Upper lobe of left lung (tissue), 6 donors: Measurements from ENCODE around the gene CXCL17. TPM values are rescaled to one million over a fixed set of nuclear protein-coding genes. Genes with fewer than 3 reads are reported as not detected.
A peak's percentile ranks its signal among the peaks of the same experiment; 100 is the strongest.

Experiments
- ATAC-seq, 2 donors: fragments of 200-7000 bp; cut with Tn5 transposase; one replicate each; pipeline ENCODE4 v1.9.1; 2022; ENCODE audit warnings: mild to moderate bottlenecking in 2 of 2, moderate library complexity in 2 of 2; ENCODE audit not compliant: low FRiP score in 2 of 2
- DNase-seq, 2 donors: peaks; one replicate each; pipeline ENCODE4 v3.0.0-alpha.2; 2019 to 2020
- H3K27ac ChIP-seq, 4 donors: fragments of 200-600 bp; sonication (generic); one replicate each; pipeline ENCODE4 v1.5.1; 2016 to 2019
- H3K27me3 ChIP-seq, 4 donors: fragments of 200-600 bp; sonication (generic); one replicate each; pipeline ENCODE4 v1.5.1; 2017 to 2019
- H3K36me3 ChIP-seq, 4 donors: fragments of 200-600 bp; sonication (generic); one replicate each; pipeline ENCODE4 v1.5.1; 2016 to 2019
- H3K4me1 ChIP-seq, 4 donors: fragments of 200-600 bp; sonication (generic); one replicate each; pipeline ENCODE4 v1.5.1; 2018 to 2019
- H3K4me3 ChIP-seq, 4 donors: fragments of 200-600 bp; sonication (generic); one replicate each; pipeline ENCODE4 v1.5.1; 2017 to 2019; ENCODE audit warnings: mild to moderate bottlenecking in 2 of 4, moderate library complexity in 1 of 4
- H3K9me3 ChIP-seq, 4 donors: fragments of 200-600 bp; sonication (generic); one replicate each; pipeline ENCODE4 v1.5.1; 2018 to 2019
- CTCF ChIP-seq, 6 experiments: fragments of 450-650 bp in 4 of 6; fragments of 200-600 bp in 2 of 6; sonication (generic) in 2 of 6; IDR thresholded peaks; one replicate each; pipeline ENCODE4 v1.5.1; 2016 to 2019; ENCODE audit warnings: antibody characterized with exemption in 6 of 6
- EP300 ChIP-seq, 4 donors: sonication (generic); formaldehyde crosslinking; IDR thresholded peaks; one replicate each; pipeline ENCODE4 v1.5.1; 2017; ENCODE audit warnings: antibody characterized with exemption in 4 of 4, control low read depth in 2 of 4
- POLR2A ChIP-seq, 4 donors: fragments of 450-650 bp; IDR thresholded peaks; one replicate each; pipeline ENCODE4 v1.5.1; 2016 to 2017; ENCODE audit warnings: antibody characterized with exemption in 4 of 4, mild to moderate bottlenecking in 2 of 4
- POLR2AphosphoS5 ChIP-seq, 2 donors: sonication (generic); formaldehyde crosslinking; IDR thresholded peaks; one replicate each; pipeline ENCODE4 v1.5.1; 2017; ENCODE audit warnings: antibody characterized with exemption in 2 of 2
- WGBS, 2 donors: methylation state at CpG; one replicate each; pipeline ENCODE4 v1.1.5; 2017 to 2018; 5-methylcytosine and 5-hydroxymethylcytosine counted together
- total RNA-seq, 6 donors: library from RNA; depleted of rRNA in 4 of 6; stranded (reverse); fragments of >200 nt in 4 of 6; gene quantifications; one replicate each; pipeline versions ENCODE4 v1.1.0 to v1.2.1, GENCODE V29; 2016 to 2021
- donor health status: DM: no; HTN: no; CAD: no; lungs with moderate emphysema.
- donor health status: DM: no; HTN: yes; CAD: no; lungs with severe emphysema.

The CXCL17 gene
- total RNA-seq, 6 donors from 2014 or later = 31.4 to 155 (median 92.3) TPM

DNA sequence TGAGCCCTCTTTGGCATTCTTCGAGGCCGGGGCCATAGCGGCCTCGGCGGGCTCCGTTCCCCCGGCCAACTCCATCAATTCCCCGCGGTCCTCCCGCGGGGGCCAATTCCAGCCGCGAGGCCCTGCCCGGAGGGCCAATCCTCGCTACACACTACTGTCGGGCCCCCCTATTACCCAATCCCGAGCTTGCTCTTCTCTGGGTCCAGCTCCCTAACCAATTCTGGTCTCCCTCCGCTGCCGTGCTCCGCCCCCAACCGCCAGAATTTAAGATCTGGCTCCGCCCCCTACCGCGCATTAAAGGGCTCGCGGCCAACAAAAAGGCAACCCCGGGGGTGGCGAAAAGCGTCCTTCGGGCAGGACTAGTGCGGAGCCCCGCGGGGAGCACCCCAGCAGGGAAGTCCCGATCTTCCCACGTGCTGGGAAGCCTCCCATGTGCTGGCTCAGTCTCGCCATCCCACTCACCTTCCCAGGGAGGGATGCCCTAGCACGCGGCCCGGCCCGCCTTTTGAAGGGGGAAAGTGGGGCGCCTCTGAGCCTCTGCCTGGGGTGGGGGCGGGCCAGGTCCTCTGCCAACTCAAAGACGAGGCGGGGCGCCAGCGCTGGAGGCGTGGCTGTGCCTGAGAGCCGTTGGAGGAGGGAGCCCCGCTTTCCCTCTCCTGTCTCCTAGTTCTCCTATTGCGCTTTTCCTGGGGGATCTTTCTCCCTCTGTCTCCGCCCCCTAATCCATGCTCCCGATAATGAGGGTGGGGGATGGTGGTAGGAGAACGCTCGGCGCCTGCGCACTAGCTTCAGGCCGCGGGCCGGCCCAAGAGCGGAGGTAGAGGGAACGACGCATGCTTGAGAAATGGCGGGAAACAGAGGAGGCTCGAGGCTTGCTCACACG lies 19.0 kb downstream of the CXCL17 start:
- WGBS, 2 donors = 6 to 7% methylated on average over 10 to 56 of the region's 65 CpGs
- Histone ChIP-seq H3K4me1 (peaks cover 35 to 45% (median 40%) of the 10 kb centered on the region in 4 donors), H3K4me3 (peak overlapping the region; percentile 52 to 66 (median 60)), H3K36me3 (no peaks in the 10 kb centered on the region), H3K27ac (peak overlapping the region; percentile 70 to 86 (median 70)), H3K27me3 (peaks cover 0 to 5% (median 0%) of the 10 kb centered on the region in 4 donors), H3K9me3 (no peaks in the 10 kb centered on the region)
- ATAC-seq = peak; percentile 94 to 96
- TF ChIP-seq POLR2AphosphoS5 (IDR thresholded peaks at IDR 0.05) (no peak), POLR2A (IDR thresholded peaks at IDR 0.05) (peak in 2 of 4 donors; percentile 23 to 49)
- DNase-seq = peak; percentile 88 to 93

DNA sequence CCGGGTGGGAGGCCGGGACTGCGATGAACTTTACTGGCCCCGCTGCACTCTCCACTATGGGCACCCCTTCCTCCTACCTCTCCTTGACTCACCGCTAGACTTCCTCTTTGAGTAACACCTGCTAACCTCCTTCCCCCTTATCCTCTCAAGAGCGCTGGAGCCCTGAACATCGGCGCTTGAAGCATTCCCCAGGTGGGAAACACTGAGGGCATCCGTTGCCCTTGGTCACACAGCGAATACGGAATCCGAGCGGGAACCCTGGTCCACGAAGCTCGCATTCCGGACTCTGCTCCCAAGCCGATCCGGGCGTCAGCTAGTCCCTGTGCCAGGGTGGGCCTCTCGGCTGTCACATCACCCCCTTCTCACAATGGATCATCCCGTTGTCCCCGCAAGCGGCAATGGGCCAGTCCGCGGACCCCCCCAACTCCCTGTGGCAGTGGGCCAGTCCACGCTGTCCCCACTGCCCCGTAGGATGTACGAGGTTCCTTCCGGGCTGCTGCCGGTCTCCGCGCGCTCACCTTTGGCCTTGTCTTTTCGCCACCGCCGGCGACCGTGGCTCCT lies 19.8 kb downstream of the CXCL17 start:
- ATAC-seq (peak; percentile 54 to 56), DNase-seq (no peak)
- no peaks in the 10 kb centered on the region for H3K9me3 ChIP-seq
- TF ChIP-seq EP300 (IDR thresholded peaks at IDR 0.05) (no peak), POLR2A (IDR thresholded peaks at IDR 0.05) (no peak), CTCF (IDR thresholded peaks at IDR 0.05) (no peak), POLR2AphosphoS5 (IDR thresholded peaks at IDR 0.05) (no peak)
- H3K27ac ChIP-seq = peak overlapping the region; percentile 70 to 86 (median 70)
- peak overlapping the region; percentile 52 to 66 (median 60) for H3K4me3 ChIP-seq
- WGBS, 2 donors = 6 to 8% methylated on average over 9 to 29 of the region's 38 CpGs
- H3K27me3 ChIP-seq = peaks cover 0 to 5% (median 0%) of the 10 kb centered on the region in 4 donors
- H3K4me1 ChIP-seq = peaks cover 35 to 45% (median 40%) of the 10 kb centered on the region in 4 donors
- no peaks in the 10 kb centered on the region for H3K36me3 ChIP-seq

- Histone ChIP-seq H3K9me3 (no peaks in the 10 kb centered on the region), H3K36me3 (no peaks in the 10 kb centered on the region), H3K27me3 (peaks cover 0 to 5% (median 0%) of the 10 kb centered on the region in 4 donors), H3K4me3 (peak overlapping the region in 3 of 4 donors; percentile 52 to 66 (median 61)), H3K27ac (peak overlapping the region; percentile 70 to 86 (median 70)), H3K4me1 (peaks cover 35 to 45% (median 40%) of the 10 kb centered on the region in 4 donors)
- no peak for DNase-seq
- TF ChIP-seq POLR2A (IDR thresholded peaks at IDR 0.05) (no peak), EP300 (IDR thresholded peaks at IDR 0.05) (no peak), POLR2AphosphoS5 (IDR thresholded peaks at IDR 0.05) (no peak), CTCF (IDR thresholded peaks at IDR 0.05) (no peak)
- 62 to 70% methylated on average over 13 to 17 of the region's 17 CpGs for WGBS, 2 donors
- ATAC-seq = no peak
Measured at GRCh38 chr19:42422092-42422900, 20.4 kb downstream of the CXCL17 start.

DNA sequence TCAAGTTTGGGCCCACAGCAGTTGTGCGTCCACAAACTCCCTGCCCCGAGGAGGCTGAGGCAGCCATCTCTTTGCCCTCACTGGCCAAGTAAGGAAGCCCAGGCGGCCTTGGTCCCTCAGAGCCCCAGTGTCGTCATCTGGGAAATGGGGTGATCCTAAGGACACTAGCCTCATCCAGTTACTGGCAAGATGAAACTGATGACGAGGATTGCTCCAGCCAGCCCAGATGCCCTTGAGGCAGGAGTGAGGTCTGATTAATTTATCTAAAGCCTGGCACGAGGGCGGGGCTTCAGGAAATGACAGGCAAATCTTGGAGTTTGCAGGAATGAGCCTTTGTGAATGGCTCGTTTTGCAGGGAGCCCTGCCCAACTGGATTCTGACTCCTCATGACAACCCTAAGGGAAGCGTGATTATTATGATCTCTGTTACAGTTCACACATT lies 21.1 kb downstream of the CXCL17 start:
- H3K4me3 ChIP-seq = no peak overlapping the region
- peaks cover 35 to 45% (median 40%) of the 10 kb centered on the region in 4 donors for H3K4me1 ChIP-seq
- 62 to 72% methylated on average over 9 of the region's 9 CpGs for WGBS, 2 donors
- ATAC-seq (no peak), DNase-seq (no peak)
- no peaks in the 10 kb centered on the region for H3K36me3 ChIP-seq
- TF ChIP-seq CTCF (IDR thresholded peaks at IDR 0.05) (no peak), POLR2AphosphoS5 (IDR thresholded peaks at IDR 0.05) (peak; percentile 44 to 45), EP300 (IDR thresholded peaks at IDR 0.05) (peak in 1 of 4 donors; percentile 45), POLR2A (IDR thresholded peaks at IDR 0.05) (no peak)
- peaks cover 0 to 5% (median 0%) of the 10 kb centered on the region in 4 donors for H3K27me3 ChIP-seq
- peak overlapping the region; percentile 30 to 86 (median 59) for H3K27ac ChIP-seq
- no peaks in the 10 kb centered on the region for H3K9me3 ChIP-seq
